Tibial nerve (tissue), 4 donors: ENCODE data around the gene RSRC2. TPM values are rescaled to one million over a fixed set of nuclear protein-coding genes. Genes with fewer than 3 reads are reported as not detected.
"Not testable (repeated sequence)": the region's sequence is repeated elsewhere in the genome, so short reads cannot be mapped to it uniquely, and the experiment has no call there.

Source experiments
- DNase-seq, 2 donors: peaks; one replicate each; pipeline ENCODE4 v3.0.0-alpha.2; 2019; ENCODE audit warnings: low spot score in 2 of 2
- H3K27ac ChIP-seq, 4 donors: fragments of 200-600 bp; sonication (generic) in 3 of 4; one replicate each; pipeline ENCODE4 v1.5.1; 2017 to 2019; ENCODE audit warnings: mild to moderate bottlenecking in 1 of 4
- H3K27me3 ChIP-seq, 2 donors: fragments of 200-600 bp; sonication (generic) in 1 of 2; one replicate each; pipeline versions ENCODE4 v1.5.1 to v1.6.0; 2017 to 2019
- H3K36me3 ChIP-seq, 3 donors: fragments of 200-600 bp; sonication (generic); one replicate each; pipeline ENCODE4 v1.5.1; 2018 to 2019
- H3K4me1 ChIP-seq, 4 donors: fragments of 200-600 bp; sonication (generic) in 3 of 4; one replicate each; pipeline ENCODE4 v1.5.1; 2017 to 2019
- H3K4me3 ChIP-seq, 4 donors: fragments of 200-600 bp; sonication (generic) in 3 of 4; one replicate each; pipeline ENCODE4 v1.5.1; 2017 to 2019; ENCODE audit warnings: mild to moderate bottlenecking in 1 of 4, moderate library complexity in 1 of 4
- H3K9me3 ChIP-seq, 4 donors: fragments of 200-600 bp; sonication (generic) in 3 of 4; one replicate each; pipeline ENCODE4 v1.5.1; 2017 to 2019
- CTCF ChIP-seq, 5 experiments: fragments of 200-600 bp in 3 of 5; fragments of 450-650 bp in 2 of 5; sonication (generic) in 3 of 5; IDR thresholded peaks; one replicate each; pipeline ENCODE4 v1.5.1; 2016 to 2019; ENCODE audit warnings: antibody characterized with exemption in 5 of 5, mild to moderate bottlenecking in 3 of 5, moderate library complexity in 2 of 5
- EP300 ChIP-seq, 2 donors: sonication (generic); formaldehyde crosslinking; IDR thresholded peaks; one replicate each; pipeline ENCODE4 v1.6.1; 2017; ENCODE audit warnings: antibody characterized with exemption in 2 of 2, mild to moderate bottlenecking in 1 of 2
- POLR2A ChIP-seq, 2 donors: fragments of 450-650 bp; IDR thresholded peaks; one replicate each; pipeline ENCODE4 v1.6.1; 2017; ENCODE audit warnings: antibody characterized with exemption in 2 of 2, mild to moderate bottlenecking in 2 of 2, moderate library complexity in 2 of 2
- WGBS, 2 donors: methylation state at CpG; one replicate each; pipeline ENCODE4 v1.1.5; 2018; 5-methylcytosine and 5-hydroxymethylcytosine counted together
- total RNA-seq, 4 donors: library from RNA; depleted of rRNA; stranded (reverse); fragments of >200 nt; gene quantifications; one replicate each; pipeline ENCODE4 v1.1.0, GENCODE V29; 2016

The RSRC2 gene
- total RNA-seq, 4 donors from 2014 or later = 66.6 to 128 (median 80.7) TPM

GRCh38 chr12:122471324-122472226, 55.2 kb downstream of the RSRC2 start:
- Histone ChIP-seq H3K9me3 (no peaks in the 10 kb centered on the region), H3K27me3 (no peaks in the 10 kb centered on the region), H3K36me3 (peaks cover 0 to 44% (median 12%) of the 10 kb centered on the region in 3 donors), H3K4me3 (no peak overlapping the region), H3K27ac (peak overlapping the region; percentile 53 to 87 (median 64)), H3K4me1 (peaks cover 0 to 7% (median 3%) of the 10 kb centered on the region in 4 donors)
- TF ChIP-seq POLR2A (IDR thresholded peaks at IDR 0.05) (no peak), CTCF (IDR thresholded peaks at IDR 0.05) (peak; percentile 57 to 84 (median 74))
- DNase-seq = no peak
- 15 to 31% methylated on average over 3 of the region's 3 CpGs for WGBS, 2 donors

- H3K27ac ChIP-seq = peak overlapping the region in 2 of 4 donors; percentile 74 to 87
- WGBS, 2 donors = 84 to 91% methylated on average over 7 of the region's 7 CpGs
Observed at GRCh38 chr12:122470576-122470975, 56.2 kb downstream of the RSRC2 start.

GRCh38 chr12:122469856-122470255, 56.9 kb downstream of the RSRC2 start:
- 74 to 75% methylated on average over 6 of the region's 6 CpGs for WGBS, 2 donors
- H3K4me3 ChIP-seq, H3K4me1 ChIP-seq, DNase-seq, H3K27me3 ChIP-seq, H3K9me3 ChIP-seq, H3K27ac ChIP-seq: not testable (repeated sequence)
- peaks cover 0 to 27% (median 12%) of the 10 kb centered on the region in 3 donors for H3K36me3 ChIP-seq

More at GRCh38 chr12:122470576-122470975, 56.2 kb downstream of the RSRC2 start:
- not testable (repeated sequence) for DNase-seq, H3K9me3 ChIP-seq, H3K4me1 ChIP-seq, H3K4me3 ChIP-seq, H3K27me3 ChIP-seq
- peaks cover 0 to 34% (median 12%) of the 10 kb centered on the region in 3 donors for H3K36me3 ChIP-seq

- H3K9me3 ChIP-seq = no peaks in the 10 kb centered on the region
- H3K4me1 ChIP-seq = peaks cover 0 to 7% (median 3%) of the 10 kb centered on the region in 4 donors
- H3K4me3 ChIP-seq = no peak overlapping the region
- H3K36me3 ChIP-seq = peaks cover 0 to 9% (median 1%) of the 10 kb centered on the region in 3 donors
- WGBS, 2 donors = 80 to 85% methylated on average over 4 of the region's 4 CpGs
- no peak for DNase-seq
- H3K27me3 ChIP-seq = no peaks in the 10 kb centered on the region
- TF ChIP-seq CTCF (IDR thresholded peaks at IDR 0.05) (no peak), POLR2A (IDR thresholded peaks at IDR 0.05) (no peak), EP300 (IDR thresholded peaks at IDR 0.05) (no peak)
- H3K27ac ChIP-seq = no peak overlapping the region
Observed at GRCh38 chr12:122467983-122468382, 58.8 kb downstream of the RSRC2 start.

- WGBS, 2 donors = 77 to 81% methylated on average over 17 of the region's 17 CpGs
- peak in 1 of 2 donors; percentile 57 for TF ChIP-seq EP300 (IDR thresholded peaks at IDR 0.05)
- not testable (repeated sequence) for H3K4me3 ChIP-seq, H3K36me3 ChIP-seq, H3K4me1 ChIP-seq, H3K27me3 ChIP-seq, H3K9me3 ChIP-seq
- H3K27ac ChIP-seq = peak overlapping the region in 1 of 4 donors; percentile 32
- peak in 1 of 2 donors; percentile 18 for DNase-seq
Observed at GRCh38 chr12:122464317-122465042, 62.3 kb downstream of the RSRC2 start.

- TF ChIP-seq EP300 (IDR thresholded peaks at IDR 0.05) (no peak), POLR2A (IDR thresholded peaks at IDR 0.05) (no peak), CTCF (IDR thresholded peaks at IDR 0.05) (no peak)
- Histone ChIP-seq H3K36me3 (no peaks in the 10 kb centered on the region), H3K27me3 (no peaks in the 10 kb centered on the region), H3K27ac (no peak overlapping the region), H3K9me3 (no peaks in the 10 kb centered on the region), H3K4me1 (no peaks in the 10 kb centered on the region), H3K4me3 (no peak overlapping the region)
- WGBS, 2 donors = 67 to 68% methylated on average over 2 of the region's 2 CpGs
- DNase-seq = no peak
Observed at GRCh38 chr12:122460641-122461040, 66.1 kb downstream of the RSRC2 start.
